Fibroblast of skin of left biceps (primary cell): ENCODE results near the gene ATXN7L1.
"Not testable (repeated sequence)": the region's sequence is repeated elsewhere in the genome, so short reads cannot be mapped to it uniquely, and the experiment has no call there.

Experiments used
- DNase-seq, 2 experiments: peaks; one replicate each; pipeline ENCODE4 v3.0.0-alpha.2; 2013; ENCODE audit warnings: low read depth in 2 of 2

ATXN7L1 gene

DNA sequence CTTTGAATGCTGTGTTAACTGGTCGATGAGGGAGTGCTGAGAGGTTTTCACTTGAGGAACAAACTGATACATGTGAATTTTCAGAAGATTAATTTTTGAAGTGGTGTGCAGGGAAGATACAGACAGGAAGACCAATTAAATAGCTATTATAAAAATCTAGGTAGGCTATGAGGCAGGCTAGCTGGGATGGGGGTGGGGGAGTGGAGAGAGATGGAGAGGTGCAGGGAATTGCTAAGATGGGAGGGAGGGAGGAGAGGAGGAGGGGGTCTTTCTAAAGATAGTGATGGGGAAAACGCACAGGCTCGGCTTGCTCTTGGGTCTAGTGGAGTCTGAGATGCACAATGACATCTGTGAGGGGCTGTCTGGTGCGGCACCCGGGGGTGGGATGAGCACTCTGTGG lies 15.2 kb downstream of the ATXN7L1 start:
- no peak for DNase-seq

- no peak for DNase-seq
Observed at GRCh38 chr7:105860793-105861192, 15.6 kb downstream of the ATXN7L1 start.

GRCh38 chr7:105857009-105857952 lies 19.1 kb downstream of the ATXN7L1 start:
- DNase-seq: no peak

GRCh38 chr7:105854498-105854897 lies 21.9 kb downstream of the ATXN7L1 start:
- DNase-seq: no peak

- peak; percentile 18 to 26 for DNase-seq
Observed at GRCh38 chr7:105853931-105854419, 22.4 kb downstream of the ATXN7L1 start.

- DNase-seq: no peak
Observed at GRCh38 chr7:105851064-105851463, 25.3 kb downstream of the ATXN7L1 start.

DNA sequence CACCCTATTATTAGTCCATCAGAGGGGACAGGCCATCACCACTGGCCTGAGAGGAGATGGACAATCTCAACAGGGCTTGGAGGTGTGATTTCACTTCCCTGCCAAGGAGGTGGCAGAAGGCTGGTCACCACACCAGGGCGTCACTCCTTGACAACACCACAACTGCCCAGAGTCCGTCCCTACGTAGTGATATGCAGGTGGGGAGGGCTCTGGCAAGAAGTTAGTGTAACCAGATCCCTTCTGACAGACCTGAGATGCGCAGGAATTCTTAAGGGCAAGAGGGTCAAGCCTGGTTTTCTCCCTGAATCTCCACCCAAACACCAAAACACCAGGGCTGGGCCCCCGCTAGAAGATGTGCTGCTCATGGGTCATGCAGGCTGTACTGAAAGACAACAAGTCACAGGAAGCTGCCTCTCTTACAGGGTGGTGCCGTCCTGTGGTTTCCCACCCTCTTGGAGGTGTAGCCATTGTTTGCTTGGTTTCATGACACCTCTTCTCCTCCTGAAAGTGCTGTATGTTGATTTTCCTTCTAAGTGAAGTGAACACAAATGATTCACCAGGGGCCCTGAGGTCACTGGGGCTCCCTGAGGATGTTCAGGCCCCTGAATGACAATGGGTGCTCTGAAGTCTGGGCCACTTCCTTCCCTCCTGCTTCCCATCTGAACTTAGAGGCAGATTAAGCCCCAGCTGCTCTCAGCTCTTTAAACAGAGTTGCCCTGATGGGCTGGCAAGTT lies 27.1 kb downstream of the ATXN7L1 start:
- no peak for DNase-seq

- DNase-seq: no peak
Observed at GRCh38 chr7:105846404-105846803, 30.0 kb downstream of the ATXN7L1 start.

DNA sequence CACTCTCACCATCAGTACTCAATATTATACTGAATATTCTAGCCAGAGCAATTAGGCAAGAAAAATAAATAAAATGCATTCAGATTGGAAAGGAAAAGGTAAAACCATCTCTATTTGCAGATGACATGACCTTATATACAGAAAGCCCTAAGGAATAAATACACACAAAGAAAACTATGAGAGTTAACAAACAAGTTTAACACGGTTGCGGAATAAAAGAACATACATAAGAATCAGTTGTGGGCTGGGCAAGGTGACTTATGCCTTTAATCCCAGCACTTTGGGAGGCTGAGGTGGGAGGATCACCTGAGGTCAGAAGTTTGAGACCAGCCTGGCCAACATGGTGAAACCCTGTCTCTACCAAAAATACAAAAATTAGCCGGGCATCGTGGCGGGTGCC lies 31.7 kb downstream of the ATXN7L1 start:
- not testable (repeated sequence) for DNase-seq

DNA sequence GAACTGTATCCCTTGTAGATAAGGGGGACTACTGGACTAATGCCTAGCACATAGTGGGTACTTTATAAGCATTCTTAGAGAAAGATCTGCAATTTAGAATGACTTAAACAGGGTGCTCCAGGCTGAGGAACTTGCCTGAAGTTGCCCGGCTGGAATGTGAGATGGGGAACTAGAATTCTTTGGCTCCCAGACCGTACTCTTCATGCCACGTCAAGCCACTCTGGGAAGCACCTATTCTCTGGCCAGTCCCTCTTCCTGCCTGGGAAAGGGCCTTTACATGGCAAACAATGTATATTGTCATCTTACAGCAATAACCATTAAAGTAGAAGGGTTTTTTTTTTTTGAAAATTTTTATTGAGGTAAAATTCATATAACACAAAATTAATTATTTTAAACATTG lies 34.5 kb downstream of the ATXN7L1 start:
- no peak for DNase-seq

- DNase-seq: no peak
Observed at GRCh38 chr7:105840981-105841749, 35.2 kb downstream of the ATXN7L1 start.

DNA sequence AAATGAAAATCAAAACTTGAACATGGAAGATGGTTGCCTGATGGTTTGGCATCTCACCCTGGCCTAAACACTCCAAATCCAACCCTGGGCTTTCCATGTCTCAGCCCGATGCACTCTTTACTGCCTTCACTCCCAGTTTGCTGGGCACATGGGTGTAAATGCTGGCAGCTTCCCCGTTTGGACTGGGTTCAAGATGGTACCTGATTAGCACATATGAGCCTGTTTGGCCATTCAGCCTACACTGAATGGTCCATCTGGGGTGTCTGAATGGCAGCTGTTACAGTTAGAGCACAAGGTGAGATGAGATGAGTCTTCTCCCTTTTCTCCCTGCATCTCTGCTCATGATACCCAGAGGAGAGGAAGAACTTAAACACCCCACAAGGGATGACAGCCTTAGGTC lies 37.1 kb downstream of the ATXN7L1 start:
- DNase-seq: no peak

GRCh38 chr7:105838627-105839231 lies 37.7 kb downstream of the ATXN7L1 start:
- DNase-seq: no peak

DNA sequence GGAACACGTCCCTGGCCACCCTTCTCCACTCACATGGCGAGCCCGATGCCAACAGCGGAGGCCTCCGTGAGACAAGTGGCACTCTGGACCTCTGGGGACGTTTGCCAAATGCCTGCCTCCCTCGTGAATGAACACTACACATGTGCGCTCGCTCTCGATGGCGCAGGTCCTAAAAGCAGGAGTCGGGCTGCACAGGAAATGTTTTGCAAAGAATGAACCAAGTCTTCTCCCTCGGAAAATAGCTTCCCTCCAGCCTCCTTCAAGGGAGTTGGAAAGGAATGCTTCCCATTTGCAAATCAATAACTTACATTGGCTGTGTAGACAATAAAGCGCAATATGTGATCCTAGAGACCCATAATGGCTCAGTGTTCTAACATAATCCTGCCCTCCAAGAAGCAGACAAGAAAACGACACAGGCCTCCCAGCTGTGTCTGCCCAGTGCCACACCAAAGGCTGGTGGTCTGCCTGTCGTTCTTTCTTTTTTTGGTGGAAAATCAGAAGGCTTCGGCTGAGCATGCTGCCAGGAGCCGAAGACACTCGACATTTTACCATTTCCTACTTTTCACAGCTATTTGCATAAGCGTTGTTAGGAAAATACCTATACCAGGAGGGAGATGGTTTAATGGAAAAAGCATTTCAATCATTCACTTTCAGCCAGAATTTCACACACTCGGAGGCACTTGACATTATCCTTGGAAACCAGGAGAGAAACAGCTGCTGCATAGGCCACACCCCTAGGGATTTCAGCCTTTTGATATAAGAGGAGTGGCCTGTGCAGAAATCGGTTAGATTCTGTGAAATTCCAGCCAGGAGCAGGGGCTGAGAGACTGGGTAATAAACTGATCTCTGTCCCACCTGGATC lies 38.4 kb downstream of the ATXN7L1 start:
- no peak for DNase-seq

DNA sequence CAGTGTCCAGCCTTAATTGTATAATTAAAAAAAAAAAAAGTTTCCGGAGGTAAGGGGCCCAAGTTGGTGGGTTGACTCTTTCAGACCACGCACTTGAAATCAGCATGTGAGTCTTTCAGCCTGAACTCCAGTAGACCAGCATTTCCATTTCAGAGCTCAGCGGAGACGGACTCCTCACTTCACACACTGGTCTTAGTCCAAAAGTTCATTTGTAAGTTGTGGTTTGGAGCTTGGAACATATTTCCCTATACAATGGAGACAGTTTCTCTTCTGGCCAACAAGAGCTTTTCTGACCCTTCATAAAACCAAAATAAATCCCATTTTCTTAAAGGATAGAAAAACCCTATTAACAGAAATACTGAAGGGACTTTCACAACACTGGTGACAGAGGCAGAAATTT lies 41.0 kb downstream of the ATXN7L1 start:
- DNase-seq: no peak

DNA sequence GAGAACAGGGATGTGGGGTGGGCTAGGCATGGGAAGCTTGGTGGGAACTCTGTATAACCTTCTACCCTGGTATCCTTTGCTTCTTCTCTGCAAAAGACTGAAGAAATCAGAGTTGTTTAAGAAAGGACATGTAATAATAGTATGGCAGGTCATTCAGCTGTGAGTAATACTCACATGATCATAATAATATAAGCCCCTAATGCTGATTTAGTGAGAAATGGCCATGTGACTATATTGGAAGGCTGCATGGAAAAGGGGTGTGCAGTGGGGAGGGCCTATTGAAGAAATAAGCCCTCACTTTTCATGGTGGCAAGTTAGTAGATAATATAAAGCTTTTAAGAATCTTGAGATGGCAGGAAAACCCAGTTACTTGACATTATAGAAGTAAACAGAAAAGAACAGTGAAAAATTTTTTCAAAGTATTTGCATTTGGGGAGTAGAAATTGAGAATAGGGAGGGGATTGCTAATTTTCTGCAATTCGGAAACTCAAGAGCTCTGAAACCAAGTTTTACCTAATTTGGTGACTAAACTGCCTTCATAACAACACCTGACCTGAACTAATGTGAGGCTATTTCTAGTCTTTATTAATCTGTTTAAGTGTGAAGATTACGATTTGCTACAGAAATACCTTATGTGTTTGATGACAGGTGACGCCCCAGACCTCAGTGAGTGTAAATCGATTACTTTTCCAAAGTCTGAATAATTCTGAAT lies 44.4 kb downstream of the ATXN7L1 start:
- DNase-seq: no peak

- no peak for DNase-seq
Observed at GRCh38 chr7:105831302-105831620, 45.1 kb downstream of the ATXN7L1 start.

- DNase-seq: peak; percentile 95
Observed at GRCh38 chr7:105830405-105831301, 45.7 kb downstream of the ATXN7L1 start.

GRCh38 chr7:105829681-105830322 lies 46.6 kb downstream of the ATXN7L1 start:
- no peak for DNase-seq
